Superior temporal gyrus (tissue), 1 donor: ENCODE data around the gene WDR76.
A peak's percentile ranks its signal among the peaks of the same experiment; 100 is the strongest.
"Not testable (repeated sequence)": the region's sequence is repeated elsewhere in the genome, so short reads cannot be mapped to it uniquely, and the experiment has no call there.

Experiments used
- DNase-seq: peaks from one replicate; pipeline ENCODE4 v3.0.0-alpha.2; 2016; ENCODE audit errors: extremely low spot score

WDR76 gene

GRCh38 chr15:43826508-43827341 lies at the start of gene WDR76:
Gene WDR76 (plus strand): TSS chr15:43827002. CDS start chr15:43827033, 31 bp downstream.
- peak; percentile 42 for DNase-seq

DNA sequence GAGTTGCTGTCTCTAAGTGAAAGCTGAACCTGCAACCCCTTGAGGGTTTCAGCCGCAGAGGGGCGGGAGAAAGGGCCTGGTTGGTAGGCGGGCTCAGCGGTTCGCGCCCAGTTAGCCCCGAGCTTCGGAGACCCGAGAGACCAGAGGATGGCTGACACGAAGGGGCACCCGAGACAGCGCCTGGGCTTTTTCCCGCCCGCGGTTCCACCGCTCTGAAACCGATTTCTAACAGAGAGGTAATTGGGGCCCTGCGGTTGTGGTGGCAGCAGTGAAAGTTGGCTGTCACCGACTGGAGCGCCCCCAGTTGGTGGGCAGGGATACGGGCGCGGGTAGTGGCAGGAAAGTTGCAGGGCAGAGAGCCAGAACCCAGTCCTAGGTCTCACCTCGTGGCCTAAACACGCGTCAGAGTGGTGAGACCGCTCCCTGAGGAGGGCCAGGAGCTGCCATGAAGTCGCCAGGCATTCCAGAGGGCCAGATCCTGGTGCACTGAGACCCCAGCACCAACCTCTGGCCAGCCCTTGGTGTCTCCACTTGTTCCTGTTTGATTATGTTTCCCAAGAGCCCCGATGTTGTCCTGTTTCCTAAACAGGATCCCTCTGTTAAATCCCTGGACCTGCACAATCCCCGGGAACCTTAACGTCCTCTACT lies 49.4 kb upstream of the WDR76 start:
- peak; percentile 62 for DNase-seq

GRCh38 chr15:43779016-43779415 lies 47.8 kb upstream of the WDR76 start:
- no peak for DNase-seq

- DNase-seq: no peak
These were observed 37.4 kb upstream of the WDR76 start for GRCh38 chr15:43789409-43789808.

DNA sequence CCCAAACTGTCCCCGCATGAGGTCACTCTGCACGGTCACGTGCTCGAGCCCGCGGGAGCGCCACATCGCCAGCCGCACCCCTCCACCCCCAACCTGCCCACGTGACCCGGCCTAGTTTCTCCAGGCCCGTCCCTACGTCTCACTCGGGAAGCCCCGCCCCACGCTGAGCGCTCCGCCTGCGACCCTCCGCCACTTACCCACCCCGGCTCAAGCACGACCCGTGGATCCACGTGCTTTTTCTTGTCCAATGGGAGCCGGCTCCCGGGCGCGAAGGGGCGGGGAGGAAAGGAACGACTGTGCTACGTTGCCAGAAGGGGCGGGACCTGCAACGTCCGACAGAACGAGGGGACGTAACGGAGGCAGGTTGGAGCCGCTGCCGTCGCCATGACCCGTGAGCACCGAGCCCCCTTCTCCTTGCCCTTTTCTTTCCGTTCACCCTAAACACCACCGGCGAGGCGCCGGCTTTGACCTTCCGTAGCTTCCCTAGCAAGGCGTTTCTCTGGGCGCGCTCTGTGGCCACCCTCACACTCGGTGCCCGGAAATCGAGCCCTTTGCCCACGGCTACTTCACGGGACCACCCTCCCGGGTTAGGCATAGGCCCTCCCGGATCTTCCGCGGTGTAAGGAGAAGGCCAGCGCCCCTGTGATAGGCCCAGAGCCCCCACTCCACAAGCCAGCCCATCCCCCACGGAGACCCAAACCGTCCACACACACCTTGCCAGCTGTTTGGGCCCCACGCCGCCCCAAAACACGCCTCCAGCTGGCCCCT lies 34.6 kb upstream of the WDR76 start, which contains the start of gene SERF2:
SERF2 (plus strand) TSS at position 328 of the 768 bp plus-strand sequence; CDS start at position 385, 57 bp downstream.
- DNase-seq: peak; percentile 99

GRCh38 chr15:43792761-43793476 lies 33.9 kb upstream of the WDR76 start:
- DNase-seq: no peak

GRCh38 chr15:43793647-43794046 lies 33.2 kb upstream of the WDR76 start:
- no peak for DNase-seq

DNA sequence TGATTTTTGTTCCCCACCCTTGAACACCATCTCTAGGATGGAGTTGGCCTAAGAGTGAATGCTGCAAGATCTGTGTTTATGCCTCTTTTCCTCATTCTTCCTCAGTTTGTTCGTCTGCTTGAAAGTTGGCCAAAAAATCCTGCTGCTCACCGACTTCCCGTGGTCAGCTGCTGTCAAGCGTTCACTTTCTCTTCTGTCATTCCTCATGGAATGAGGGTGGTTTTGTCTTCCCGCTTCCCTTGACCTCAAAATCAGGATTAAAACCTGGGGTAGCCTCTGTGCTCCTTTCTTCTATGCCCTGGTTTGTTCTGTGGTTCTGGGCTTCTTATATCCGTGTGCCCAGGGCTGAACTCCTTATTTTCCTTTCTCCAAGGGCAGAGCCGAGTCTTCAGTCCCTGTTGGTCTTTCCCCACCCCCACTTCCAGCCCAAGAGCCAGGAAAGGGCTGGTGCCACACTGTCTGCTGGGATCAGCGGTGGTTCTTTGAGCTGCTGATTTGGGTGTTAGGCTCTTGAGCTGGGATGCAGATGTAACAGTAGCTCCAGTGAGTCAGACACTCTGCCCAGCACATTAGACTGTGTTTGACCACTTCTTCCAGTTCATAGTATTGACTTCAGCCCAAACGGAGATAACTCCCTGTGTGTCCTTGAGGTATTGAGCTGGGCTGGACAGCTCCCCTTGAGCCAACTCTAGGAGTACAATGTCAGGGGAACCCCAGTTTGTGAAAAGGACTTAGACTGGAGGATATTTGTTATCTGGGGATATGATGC lies 32.3 kb upstream of the WDR76 start:
- no peak for DNase-seq

- no peak for DNase-seq
These were observed 31.6 kb upstream of the WDR76 start for GRCh38 chr15:43795197-43795596.

DNA sequence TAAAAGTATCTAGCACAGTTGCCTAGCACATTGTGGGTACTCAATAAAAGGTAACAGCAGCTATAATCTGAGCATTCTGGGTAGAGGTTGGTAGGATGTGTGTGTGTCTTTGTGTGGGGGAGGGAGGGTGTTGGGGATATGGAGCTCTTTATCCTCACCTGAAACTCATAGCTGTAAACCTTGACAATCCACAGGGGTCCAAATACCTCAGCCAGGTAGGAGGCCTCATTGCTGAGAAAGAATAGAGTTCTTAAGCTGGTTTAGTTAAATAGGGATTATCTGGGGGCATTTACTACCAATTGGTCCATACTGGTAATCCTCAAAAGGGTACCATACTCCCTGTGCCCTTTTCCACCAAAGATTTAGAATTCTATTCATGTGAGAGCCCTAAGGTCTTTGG lies 30.8 kb upstream of the WDR76 start:
- no peak for DNase-seq

DNA sequence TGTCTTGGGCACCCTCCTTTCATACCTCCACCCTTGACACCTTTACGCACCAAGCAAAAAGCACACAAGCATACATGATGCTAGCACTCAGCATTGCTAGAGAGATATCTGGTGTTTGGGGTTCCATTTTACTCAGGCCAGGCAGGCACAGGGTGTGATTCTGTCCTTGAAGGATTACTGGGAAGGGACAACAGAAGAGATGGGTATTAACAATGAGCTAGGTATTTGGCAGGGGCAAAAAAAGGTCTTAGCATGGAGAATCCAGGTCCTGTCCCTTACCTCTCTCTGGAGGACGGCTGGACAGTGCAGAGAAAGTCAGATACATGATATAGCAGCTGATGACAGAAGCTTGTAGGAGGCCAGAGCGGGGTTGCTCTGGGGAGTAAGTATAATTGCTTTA lies 30.2 kb upstream of the WDR76 start:
- DNase-seq: no peak

- DNase-seq: no peak
These were observed 27.4 kb upstream of the WDR76 start for GRCh38 chr15:43799209-43799944.

DNA sequence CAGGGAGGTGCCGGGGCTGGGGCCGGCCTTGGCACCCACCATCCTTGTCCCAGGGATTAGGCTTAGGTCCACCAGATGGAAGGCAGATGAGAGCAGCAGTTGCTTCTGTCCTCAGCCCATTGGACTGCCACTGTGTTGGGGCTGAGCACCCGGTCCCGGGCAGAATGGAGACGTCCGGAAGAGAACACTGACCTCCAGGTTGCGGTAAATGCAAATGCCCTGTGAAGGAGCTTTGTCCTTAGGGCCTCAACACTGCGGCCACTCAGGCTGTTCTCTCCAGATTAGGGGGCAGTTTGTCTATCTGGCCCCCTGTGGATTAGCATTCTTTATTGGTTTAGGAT lies 26.9 kb upstream of the WDR76 start, which contains the start of gene SERINC4:
SERINC4 (minus strand) TSS at position 276 of the 341 bp plus-strand sequence; CDS start at position 42, 234 bp downstream.
- DNase-seq: no peak

- DNase-seq: peak; percentile 94
These were observed 26.3 kb upstream of the WDR76 start, which contains the start of gene HYPK for GRCh38 chr15:43800286-43801141. Gene HYPK (plus strand): TSS chr15:43800599. CDS start chr15:43800623, 24 bp downstream.

GRCh38 chr15:43802676-43803075 lies 24.1 kb upstream of the WDR76 start:
- not testable (repeated sequence) for DNase-seq

- DNase-seq: no peak
These were observed 18.3 kb upstream of the WDR76 start for GRCh38 chr15:43808435-43808950.

DNA sequence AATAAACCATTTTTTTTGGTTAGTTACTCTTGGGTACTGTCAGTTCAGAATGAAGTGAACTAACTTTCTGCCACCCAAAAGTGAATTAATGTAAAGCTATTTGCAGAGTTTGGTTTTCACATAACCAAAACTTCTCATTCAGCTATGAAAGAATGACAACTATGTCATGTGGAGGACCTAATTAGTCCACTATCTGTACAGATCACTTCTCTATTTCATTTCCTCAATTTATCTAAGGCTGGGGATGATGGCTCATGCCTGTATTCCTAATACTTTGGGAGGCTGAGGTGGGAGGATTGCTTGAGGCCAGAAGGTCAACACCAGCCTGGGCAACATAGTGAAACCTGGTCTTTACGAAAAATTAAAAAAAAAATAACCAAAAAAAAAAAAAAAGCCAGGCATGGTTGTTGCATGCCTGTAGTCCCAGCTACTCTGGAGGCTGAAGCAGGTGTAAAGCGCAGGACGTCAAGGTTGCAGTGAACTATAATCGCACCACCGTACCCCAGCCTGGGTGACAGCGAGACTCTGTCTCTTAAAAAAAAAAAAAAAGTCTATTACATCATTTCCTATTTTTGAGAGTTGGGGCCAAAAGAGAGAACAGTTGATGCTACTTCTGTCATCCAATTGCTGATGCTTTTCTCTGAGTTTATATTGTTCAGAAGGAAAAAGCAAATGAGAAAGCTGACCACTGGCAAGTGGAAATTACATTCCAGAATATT lies 17.7 kb upstream of the WDR76 start:
- no peak for DNase-seq

GRCh38 chr15:43815064-43815463 lies 11.7 kb upstream of the WDR76 start:
- DNase-seq: not testable (repeated sequence)
